Measurements from ENCODE around the gene ZNF443. TPM values are rescaled to one million over a fixed set of nuclear protein-coding genes. Genes with fewer than 3 reads are reported as not detected.
A peak's percentile ranks its signal among the peaks of the same experiment; 100 is the strongest.
"Not testable (repeated sequence)": the region's sequence is repeated elsewhere in the genome, so short reads cannot be mapped to it uniquely, and the experiment has no call there.

ZNF443 gene
- total RNA-seq, 4 donors from 2014 or later = 2.9 to 7.6 (median 5.0) TPM

GRCh38 chr19:12464769-12465168 lies 23.9 kb upstream of the ZNF443 start:
- Histone ChIP-seq H3K4me3 (no peak overlapping the region), H3K36me3 (peaks cover 40% of the 10 kb centered on the region), H3K27ac (no peak overlapping the region), H3K4me1 (no peaks in the 10 kb centered on the region), H3K9me3 (peaks cover 34% of the 10 kb centered on the region), H3K27me3 (no peaks in the 10 kb centered on the region)
- TF ChIP-seq POLR2AphosphoS5 (IDR thresholded peaks at IDR 0.05) (no peak), POLR2A (IDR thresholded peaks at IDR 0.05) (no peak), CTCF (IDR thresholded peaks at IDR 0.05) (no peak), EP300 (IDR thresholded peaks at IDR 0.05) (no peak)
- no peak for DNase-seq (ENCODE audit: low spot score in 2 of 2)
- WGBS = 96% methylated on average over 3 of the region's 3 CpGs

GRCh38 chr19:12464139-12464538 lies 23.3 kb upstream of the ZNF443 start:
- not testable (repeated sequence) for H3K27me3 ChIP-seq; DNase-seq (ENCODE audit: low spot score in 2 of 2); H3K4me3 ChIP-seq; H3K4me1 ChIP-seq; H3K27ac ChIP-seq
- WGBS = 97% methylated on average over 6 of the region's 6 CpGs
- Histone ChIP-seq H3K9me3 (peaks cover 34% of the 10 kb centered on the region), H3K36me3 (peaks cover 40% of the 10 kb centered on the region)

GRCh38 chr19:12453495-12453894 lies 12.7 kb upstream of the ZNF443 start:
- H3K27ac ChIP-seq = no peak overlapping the region
- 43% methylated on average over 6 of the region's 6 CpGs for WGBS
- peaks cover 16% of the 10 kb centered on the region for H3K9me3 ChIP-seq
- no peaks in the 10 kb centered on the region for H3K36me3 ChIP-seq
- H3K4me1 ChIP-seq = peaks cover 11% of the 10 kb centered on the region
- no peak for DNase-seq (ENCODE audit: low spot score in 2 of 2)
- TF ChIP-seq EP300 (IDR thresholded peaks at IDR 0.05) (no peak), CTCF (IDR thresholded peaks at IDR 0.05) (no peak), POLR2A (IDR thresholded peaks at IDR 0.05) (no peak), POLR2AphosphoS5 (IDR thresholded peaks at IDR 0.05) (no peak)
- no peaks in the 10 kb centered on the region for H3K27me3 ChIP-seq
- H3K4me3 ChIP-seq = no peak overlapping the region

- peaks cover 11% of the 10 kb centered on the region for H3K4me1 ChIP-seq
- TF ChIP-seq EP300 (IDR thresholded peaks at IDR 0.05) (no peak), CTCF (IDR thresholded peaks at IDR 0.05) (no peak), POLR2A (IDR thresholded peaks at IDR 0.05) (no peak), POLR2AphosphoS5 (IDR thresholded peaks at IDR 0.05) (no peak)
- H3K27me3 ChIP-seq = no peaks in the 10 kb centered on the region
- H3K4me3 ChIP-seq = no peak overlapping the region
- DNase-seq (ENCODE audit: low spot score in 2 of 2) = no peak
- H3K36me3 ChIP-seq = no peaks in the 10 kb centered on the region
- 84% methylated on average over 10 of the region's 10 CpGs for WGBS
- no peak overlapping the region for H3K27ac ChIP-seq
- peaks cover 16% of the 10 kb centered on the region for H3K9me3 ChIP-seq
Observed at GRCh38 chr19:12450844-12451243, 10.0 kb upstream of the ZNF443 start.

GRCh38 chr19:12448808-12449207 lies 8.0 kb upstream of the ZNF443 start:
- WGBS = 86% methylated on average over 1 of the region's 2 CpGs
- Histone ChIP-seq H3K27ac (no peak overlapping the region), H3K9me3 (peaks cover 16% of the 10 kb centered on the region), H3K27me3 (no peaks in the 10 kb centered on the region), H3K4me3 (no peak overlapping the region), H3K36me3 (no peaks in the 10 kb centered on the region), H3K4me1 (peaks cover 9% of the 10 kb centered on the region)
- TF ChIP-seq EP300 (IDR thresholded peaks at IDR 0.05) = no peak
- TF ChIP-seq CTCF (IDR thresholded peaks at IDR 0.05) = no peak
- DNase-seq (ENCODE audit: low spot score in 2 of 2) = no peak

- under 1% methylated on average over 12 of the region's 28 CpGs for WGBS
Observed at GRCh38 chr19:12439686-12440540, 908 bp downstream of the ZNF443 start.

GRCh38 chr19:12430726-12431299 lies 10.0 kb downstream of the ZNF443 start:
- Histone ChIP-seq H3K9me3 (peaks cover 10% of the 10 kb centered on the region), H3K36me3 (peaks cover 21% of the 10 kb centered on the region)
- not testable (repeated sequence) for DNase-seq (ENCODE audit: low spot score in 2 of 2); H3K4me1 ChIP-seq; H3K27me3 ChIP-seq; H3K27ac ChIP-seq; H3K4me3 ChIP-seq
- over 99% methylated on average over 6 of the region's 6 CpGs for WGBS

More at GRCh38 chr19:12439686-12440540, 908 bp downstream of the ZNF443 start:
- H3K4me1 ChIP-seq = peaks cover 11% of the 10 kb centered on the region
- DNase-seq (ENCODE audit: low spot score in 2 of 2); H3K9me3 ChIP-seq; H3K27me3 ChIP-seq; H3K36me3 ChIP-seq: not testable (repeated sequence)
- peak overlapping the region; percentile 73 for H3K27ac ChIP-seq
- H3K4me3 ChIP-seq = peak overlapping the region; percentile 65
